HepG2 (cell line): ENCODE data around the gene OR10A3. TPM values are rescaled to one million over a fixed set of nuclear protein-coding genes. Genes with fewer than 3 reads are reported as not detected.

ENCODE experiments used
- ATAC-seq: fragments of 200-7000 bp; cut with Tn5 transposase; 3 replicates; pipeline ENCODE4 v1.9.1; 2020; ENCODE audit warnings: mild to moderate bottlenecking, moderate library complexity
- BruUV-seq: library from RNA; stranded (reverse); fragments of 400-500 nt; replicated peaks from 2 replicates; lab custom pipeline; 2021; lab: Mats Ljungman, UMichigan
- CTCF ChIA-PET: fragments of 300-600 bp; formaldehyde crosslinking; extraction: SDS; loops from one replicate; lab custom pipeline; 2021; ENCODE audit warnings: low total read pairs, inconsistent platforms, low intra/inter-chr PET ratio; lab: Yijun Ruan, JAX
- POLR2A ChIA-PET: fragments of 350-600 bp; sonication (Branson Sonifier 250); formaldehyde crosslinking; loops from one replicate; lab custom pipeline; 2020; ENCODE audit warnings: antibody characterized with exemption, inconsistent platforms; lab: Yijun Ruan, JAX
- DNase-seq: peaks from one replicate; pipeline ENCODE4 v3.0.0-alpha.2; 2015; ENCODE audit warnings: low spot score
- FAIRE-seq: peaks from 3 replicates; lab custom pipeline; 2011; peaks lifted over from hg19 to GRCh38; lab: Jason Lieb, UNC
- H2AFZ ChIP-seq: one replicate; pipeline ENCODE4 v1.6.1; 2011; ENCODE audit warnings: low read length, inconsistent platforms
- H3K27ac ChIP-seq: fragments of 300-600 bp; 3 replicates; pipeline ENCODE4 v1.8.0; 2011; ENCODE audit warnings: mixed run types, mild to moderate bottlenecking, mixed read lengths, low read length, inconsistent platforms; ENCODE audit not compliant: insufficient read depth; ENCODE audit errors: extremely low read length
- H3K27me3 ChIP-seq, 2 experiments: fragments of 200-600 bp in 1 of 2; 2 replicates in 1 of 2; 3 replicates in 1 of 2; pipeline versions ENCODE4 v1.6.0 to v1.8.0; 2011; ENCODE audit warnings: low read length in 2 of 2, mild to moderate bottlenecking in 2 of 2, moderate library complexity in 2 of 2, inconsistent platforms in 1 of 2; ENCODE audit not compliant: insufficient read depth in 2 of 2, control insufficient read depth in 1 of 2
- H3K36me3 ChIP-seq, 2 experiments: fragments of 200-600 bp in 1 of 2; replicated peaks in 1 of 2; 2 replicates in 1 of 2; 3 replicates in 1 of 2; pipeline versions ENCODE4 v1.5.1 to v1.8.0; 2011; ENCODE audit warnings: low read length in 2 of 2, inconsistent platforms in 1 of 2; ENCODE audit not compliant: insufficient read depth in 2 of 2, control insufficient read depth in 1 of 2
- H3K4me1 ChIP-seq: 2 replicates; pipeline ENCODE4 v1.5.1; 2012; ENCODE audit warnings: low read length, inconsistent platforms; ENCODE audit not compliant: insufficient read depth
- H3K4me2 ChIP-seq: 2 replicates; pipeline ENCODE4 v1.6.0; 2011; ENCODE audit warnings: low read depth, low read length, inconsistent platforms
- H3K4me3 ChIP-seq, 3 experiments: fragments of 200-600 bp in 1 of 3; sonication (generic), shearing (Covaris generic) in 1 of 3; replicated peaks in 1 of 3; 2 replicates each; pipeline ENCODE4 v1.5.1; 2011 to 2016; ENCODE audit warnings: low read length in 3 of 3, inconsistent platforms in 2 of 3, low read depth in 2 of 3, mild to moderate bottlenecking in 2 of 3, control low read depth in 1 of 3, mixed read lengths in 1 of 3; ENCODE audit not compliant: insufficient read depth in 1 of 3
- H3K79me2 ChIP-seq: one replicate; pipeline ENCODE4 v1.6.1; 2011; ENCODE audit warnings: low read length, inconsistent platforms; ENCODE audit not compliant: insufficient read depth
- H3K9ac ChIP-seq: 2 replicates; pipeline ENCODE4 v1.6.0; 2011; ENCODE audit warnings: mild to moderate bottlenecking, low read depth, low read length, inconsistent platforms; ENCODE audit not compliant: insufficient read depth
- H3K9me3 ChIP-seq: 2 replicates; pipeline ENCODE4 v1.5.1; 2012; ENCODE audit warnings: mild to moderate bottlenecking, low read length
- H4K20me1 ChIP-seq: 2 replicates; pipeline ENCODE4 v1.6.0; 2011; ENCODE audit warnings: inconsistent platforms, mild to moderate bottlenecking, low read length, moderate library complexity; ENCODE audit not compliant: insufficient read depth
- EHMT2 ChIP-seq: fragments of 200-600 bp; sonication (generic); IDR thresholded peaks from 2 replicates; pipeline ENCODE4 v1.7.0; 2017; ENCODE audit warnings: antibody characterized with exemption, low read depth, low read length, borderline replicate concordance
- FOXK2 ChIP-seq: fragments of 450-650 bp; IDR thresholded peaks from 2 replicates; pipeline ENCODE4 v1.6.1; 2016
- KLF11 ChIP-seq: IDR thresholded peaks from 2 replicates; pipeline ENCODE4 v1.6.1; 2016; ENCODE audit warnings: missing compliant biosample characterization
- NR2F1 ChIP-seq, 2 experiments: fragments of 450-650 bp in 1 of 2; formaldehyde crosslinking in 1 of 2; IDR thresholded peaks; 2 replicates each; pipeline versions ENCODE4 v1.5.0 to v1.6.1; 2016 to 2020; ENCODE audit warnings: mild to moderate bottlenecking in 1 of 2, missing compliant biosample characterization in 1 of 2, missing genetic modification reagents in 1 of 2, moderate library complexity in 1 of 2
- RNF2 ChIP-seq: fragments of 450-650 bp; conservative IDR thresholded peaks from 2 replicates; pipeline ENCODE4 v1.6.1; 2016; ENCODE audit warnings: low read depth
- SRSF1 ChIP-seq: fragments of 200-400 bp; formaldehyde crosslinking; optimal IDR thresholded peaks from 2 replicates; pipeline ENCODE3; 2017; ENCODE audit warnings: mild to moderate bottlenecking, low read depth, low read length, moderate library complexity
- ZBTB21 ChIP-seq: sonication (generic); formaldehyde crosslinking; IDR thresholded peaks from 2 replicates; pipeline ENCODE4 v1.4.0; 2020; ENCODE audit warnings: missing genetic modification reagents
- ZC3H4 ChIP-seq: sonication (generic); formaldehyde crosslinking; IDR thresholded peaks from 2 replicates; pipeline ENCODE4 v1.4.0; 2020; ENCODE audit warnings: missing genetic modification reagents, borderline replicate concordance
- ZNF350 ChIP-seq: sonication (generic); formaldehyde crosslinking; IDR thresholded peaks from 2 replicates; pipeline ENCODE4 v1.4.0; 2020; ENCODE audit warnings: mild to moderate bottlenecking, low read depth, missing genetic modification reagents, borderline replicate concordance
- ZNF552 ChIP-seq: sonication (generic); formaldehyde crosslinking; IDR thresholded peaks from 2 replicates; pipeline ENCODE4 v1.9.0; 2022; ENCODE audit warnings: missing genetic modification reagents, mild to moderate bottlenecking, borderline replicate concordance
- in situ Hi-C: cut with HindIII; loops from 2 replicates; pipeline ENCODE4 v1.10.0; 2017; ENCODE audit warnings: low pct_unique_long_range_greater_than_20kb; ENCODE audit not compliant: extremely low pct_ligation_motif_present
- intact Hi-C: fragments of 100-400 bp; cut with micrococcal nuclease; formaldehyde crosslinking; loops from one replicate; pipeline ENCODE4 v1.10.0; 2022; ENCODE audit not compliant: unreplicated experiment
- polyA plus RNA-seq, 8 experiments: library from polyadenylated mRNA; depleted of rRNA in 3 of 8; stranded (reverse) in 7 of 8; unstranded in 1 of 8; fragments of >200 nt; fragmentation: Illumina TruSeq in 4 of 8; extraction: Trizol in 4 of 8; gene quantifications; 2 replicates each; pipeline versions ENCODE4 v1.2.1 to v1.2.3, GENCODE V29; 2011 to 2016; ENCODE audit warnings: low read depth in 4 of 8, missing spikeins in 1 of 8, mixed read lengths in 1 of 8; ENCODE audit not compliant: insufficient read depth in 1 of 8
- total RNA-seq, 5 experiments: library from RNA; depleted of rRNA; stranded (reverse); fragments of >200 nt; fragmentation: Illumina TruSeq; extraction: Trizol; gene quantifications; 2 replicates each; pipeline ENCODE4 v1.2.3, GENCODE V29; 2016; ENCODE audit warnings: low read depth in 1 of 5
- TF ChIP-seq, protein P1 (sequence below): sonication (generic); formaldehyde crosslinking; IDR thresholded peaks from 2 replicates; pipeline ENCODE4 v1.5.1; 2020; ENCODE audit warnings: missing genetic modification reagents, mild to moderate bottlenecking, borderline replicate concordance
- TF ChIP-seq, protein P2 (sequence below): IDR thresholded peaks from 2 replicates; pipeline ENCODE4 v1.6.1; 2012; ENCODE audit warnings: low read depth, low read length, improper control_type of control experiment
- TF ChIP-seq, protein P3 (sequence below): sonication (generic); formaldehyde crosslinking; IDR thresholded peaks from 2 replicates; pipeline ENCODE4 v1.5.0; 2020; ENCODE audit warnings: mild to moderate bottlenecking, missing genetic modification reagents, borderline replicate concordance
- TF ChIP-seq, protein P4 (sequence below): sonication (generic); formaldehyde crosslinking; conservative IDR thresholded peaks from 2 replicates; pipeline ENCODE4 v1.4.0; 2020; ENCODE audit warnings: missing genetic modification reagents
- TF ChIP-seq, protein P5 (sequence below): sonication (generic); formaldehyde crosslinking; IDR thresholded peaks from 2 replicates; pipeline ENCODE4 v1.8.0; 2022; ENCODE audit warnings: mild to moderate bottlenecking, missing genetic modification reagents, moderate library complexity

The OR10A3 gene
- total and polyA plus RNA-seq, 2 of the 13 experiments (the other 11 are each of a cell fraction or from before 2014, with no cell fraction given), result not detected

DNA sequence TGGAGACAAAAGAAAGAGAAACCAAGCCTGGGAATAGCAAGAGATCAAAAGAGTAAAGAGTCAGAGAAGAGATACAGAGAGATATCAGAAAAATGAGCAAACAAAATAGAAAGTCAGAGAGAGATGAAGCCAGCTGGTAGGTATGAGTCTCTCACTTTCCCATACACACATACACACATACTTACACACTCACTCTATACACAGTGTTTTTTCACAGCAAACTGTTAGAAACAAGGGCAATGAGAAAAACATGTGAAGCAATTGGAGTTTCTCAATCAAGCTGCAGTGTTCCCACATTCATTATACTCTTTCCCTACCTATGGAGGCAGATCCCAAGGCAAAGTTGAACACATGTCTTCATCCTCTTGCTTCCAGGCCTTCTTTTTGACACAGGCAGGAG, 26.3 kb upstream of the OR10A3 start:
- no TSS peak for BruUV-seq
- in situ Hi-C loops, result no loop called here
- no peak overlapping the region for H3K27ac ChIP-seq
- H3K9me3 ChIP-seq, result no peaks in the 10 kb centered on the region
- H3K4me2 ChIP-seq, result no peak overlapping the region
- no peaks in the 10 kb centered on the region for H4K20me1 ChIP-seq
- H3K4me3 ChIP-seq, result no peak overlapping the region
- no peak overlapping the region for H2AFZ ChIP-seq
- intact Hi-C loops, result no loop called here
- no peak overlapping the region for H3K9ac ChIP-seq
- FAIRE-seq, result no peak
- peaks cover 0 to 4% of the 10 kb centered on the region in 2 experiments; a peak in 1 of 5 replicates for H3K27me3 ChIP-seq
- H3K36me3 ChIP-seq, result no peaks in the 10 kb centered on the region
- ChIA-PET POLR2A (no interaction called here), CTCF (no interaction called here)
- DNase-seq, result no peak
- no peak for ATAC-seq
- no peaks in the 10 kb centered on the region for H3K4me1 ChIP-seq
- H3K79me2 ChIP-seq, result no peaks in the 10 kb centered on the region
- no peak for TF ChIP-seq NR2F1 (CRISPR knock-in tag; IDR thresholded peaks at IDR 0.05)
- TF ChIP-seq ZC3H4, result no peak
- TF ChIP-seq, protein P1, sequence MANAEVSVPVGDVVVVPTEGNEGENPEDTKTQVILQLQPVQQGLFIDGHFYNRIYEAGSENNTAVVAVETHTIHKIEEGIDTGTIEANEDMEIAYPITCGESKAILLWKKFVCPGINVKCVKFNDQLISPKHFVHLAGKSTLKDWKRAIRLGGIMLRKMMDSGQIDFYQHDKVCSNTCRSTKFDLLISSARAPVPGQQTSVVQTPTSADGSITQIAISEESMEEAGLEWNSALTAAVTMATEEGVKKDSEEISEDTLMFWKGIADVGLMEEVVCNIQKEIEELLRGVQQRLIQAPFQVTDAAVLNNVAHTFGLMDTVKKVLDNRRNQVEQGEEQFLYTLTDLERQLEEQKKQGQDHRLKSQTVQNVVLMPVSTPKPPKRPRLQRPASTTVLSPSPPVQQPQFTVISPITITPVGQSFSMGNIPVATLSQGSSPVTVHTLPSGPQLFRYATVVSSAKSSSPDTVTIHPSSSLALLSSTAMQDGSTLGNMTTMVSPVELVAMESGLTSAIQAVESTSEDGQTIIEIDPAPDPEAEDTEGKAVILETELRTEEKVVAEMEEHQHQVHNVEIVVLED, result no peak
- TF ChIP-seq EHMT2, result no peak
- no peak for TF ChIP-seq KLF11 (CRISPR knock-in tag)
- TF ChIP-seq FOXK2, result no peak
- TF ChIP-seq, protein P2, sequence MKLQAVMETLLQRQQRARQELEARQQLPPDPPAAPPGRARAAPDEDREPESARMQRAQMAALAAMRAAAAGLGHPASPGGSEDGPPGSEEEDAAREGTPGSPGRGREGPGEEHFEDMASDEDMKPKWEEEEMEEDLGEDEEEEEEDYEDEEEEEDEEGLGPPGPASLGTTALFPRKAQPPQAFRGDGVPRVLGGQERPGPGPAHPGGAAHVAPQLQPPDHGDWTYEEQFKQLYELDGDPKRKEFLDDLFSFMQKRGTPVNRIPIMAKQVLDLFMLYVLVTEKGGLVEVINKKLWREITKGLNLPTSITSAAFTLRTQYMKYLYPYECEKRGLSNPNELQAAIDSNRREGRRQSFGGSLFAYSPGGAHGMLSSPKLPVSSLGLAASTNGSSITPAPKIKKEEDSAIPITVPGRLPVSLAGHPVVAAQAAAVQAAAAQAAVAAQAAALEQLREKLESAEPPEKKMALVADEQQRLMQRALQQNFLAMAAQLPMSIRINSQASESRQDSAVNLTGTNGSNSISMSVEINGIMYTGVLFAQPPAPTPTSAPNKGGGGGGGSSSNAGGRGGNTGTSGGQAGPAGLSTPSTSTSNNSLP, result no peak
- no peak for TF ChIP-seq RNF2
- no peak for TF ChIP-seq ZNF350 (CRISPR knock-in tag)
- no peak for TF ChIP-seq ZBTB21 (CRISPR knock-in tag)
- TF ChIP-seq, protein P3, sequence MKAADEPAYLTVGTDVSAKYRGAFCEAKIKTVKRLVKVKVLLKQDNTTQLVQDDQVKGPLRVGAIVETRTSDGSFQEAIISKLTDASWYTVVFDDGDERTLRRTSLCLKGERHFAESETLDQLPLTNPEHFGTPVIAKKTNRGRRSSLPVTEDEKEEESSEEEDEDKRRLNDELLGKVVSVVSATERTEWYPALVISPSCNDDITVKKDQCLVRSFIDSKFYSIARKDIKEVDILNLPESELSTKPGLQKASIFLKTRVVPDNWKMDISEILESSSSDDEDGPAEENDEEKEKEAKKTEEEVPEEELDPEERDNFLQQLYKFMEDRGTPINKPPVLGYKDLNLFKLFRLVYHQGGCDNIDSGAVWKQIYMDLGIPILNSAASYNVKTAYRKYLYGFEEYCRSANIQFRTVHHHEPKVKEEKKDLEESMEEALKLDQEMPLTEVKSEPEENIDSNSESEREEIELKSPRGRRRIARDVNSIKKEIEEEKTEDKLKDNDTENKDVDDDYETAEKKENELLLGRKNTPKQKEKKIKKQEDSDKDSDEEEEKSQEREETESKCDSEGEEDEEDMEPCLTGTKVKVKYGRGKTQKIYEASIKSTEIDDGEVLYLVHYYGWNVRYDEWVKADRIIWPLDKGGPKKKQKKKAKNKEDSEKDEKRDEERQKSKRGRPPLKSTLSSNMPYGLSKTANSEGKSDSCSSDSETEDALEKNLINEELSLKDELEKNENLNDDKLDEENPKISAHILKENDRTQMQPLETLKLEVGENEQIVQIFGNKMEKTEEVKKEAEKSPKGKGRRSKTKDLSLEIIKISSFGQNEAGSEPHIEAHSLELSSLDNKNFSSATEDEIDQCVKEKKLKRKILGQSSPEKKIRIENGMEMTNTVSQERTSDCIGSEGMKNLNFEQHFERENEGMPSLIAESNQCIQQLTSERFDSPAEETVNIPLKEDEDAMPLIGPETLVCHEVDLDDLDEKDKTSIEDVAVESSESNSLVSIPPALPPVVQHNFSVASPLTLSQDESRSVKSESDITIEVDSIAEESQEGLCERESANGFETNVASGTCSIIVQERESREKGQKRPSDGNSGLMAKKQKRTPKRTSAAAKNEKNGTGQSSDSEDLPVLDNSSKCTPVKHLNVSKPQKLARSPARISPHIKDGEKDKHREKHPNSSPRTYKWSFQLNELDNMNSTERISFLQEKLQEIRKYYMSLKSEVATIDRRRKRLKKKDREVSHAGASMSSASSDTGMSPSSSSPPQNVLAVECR (CRISPR knock-in tag), result no peak
- TF ChIP-seq ZNF552 (CRISPR knock-in tag), result no peak
- no peak for TF ChIP-seq SRSF1
- TF ChIP-seq, protein P4, sequence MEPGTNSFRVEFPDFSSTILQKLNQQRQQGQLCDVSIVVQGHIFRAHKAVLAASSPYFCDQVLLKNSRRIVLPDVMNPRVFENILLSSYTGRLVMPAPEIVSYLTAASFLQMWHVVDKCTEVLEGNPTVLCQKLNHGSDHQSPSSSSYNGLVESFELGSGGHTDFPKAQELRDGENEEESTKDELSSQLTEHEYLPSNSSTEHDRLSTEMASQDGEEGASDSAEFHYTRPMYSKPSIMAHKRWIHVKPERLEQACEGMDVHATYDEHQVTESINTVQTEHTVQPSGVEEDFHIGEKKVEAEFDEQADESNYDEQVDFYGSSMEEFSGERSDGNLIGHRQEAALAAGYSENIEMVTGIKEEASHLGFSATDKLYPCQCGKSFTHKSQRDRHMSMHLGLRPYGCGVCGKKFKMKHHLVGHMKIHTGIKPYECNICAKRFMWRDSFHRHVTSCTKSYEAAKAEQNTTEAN (CRISPR knock-in tag), result no peak
- TF ChIP-seq, protein P5, sequence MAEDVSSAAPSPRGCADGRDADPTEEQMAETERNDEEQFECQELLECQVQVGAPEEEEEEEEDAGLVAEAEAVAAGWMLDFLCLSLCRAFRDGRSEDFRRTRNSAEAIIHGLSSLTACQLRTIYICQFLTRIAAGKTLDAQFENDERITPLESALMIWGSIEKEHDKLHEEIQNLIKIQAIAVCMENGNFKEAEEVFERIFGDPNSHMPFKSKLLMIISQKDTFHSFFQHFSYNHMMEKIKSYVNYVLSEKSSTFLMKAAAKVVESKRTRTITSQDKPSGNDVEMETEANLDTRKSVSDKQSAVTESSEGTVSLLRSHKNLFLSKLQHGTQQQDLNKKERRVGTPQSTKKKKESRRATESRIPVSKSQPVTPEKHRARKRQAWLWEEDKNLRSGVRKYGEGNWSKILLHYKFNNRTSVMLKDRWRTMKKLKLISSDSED (CRISPR knock-in tag), result no peak
